Stimulated activated naive CD4-positive, alpha-beta T cell treated with Interleukin-2 at 50 U/mL for 16 hours (primary cell): ENCODE results near the gene KRT26.
"Not testable (repeated sequence)": the region's sequence is repeated elsewhere in the genome, so short reads cannot be mapped to it uniquely, and the experiment has no call there.

Experiments used
- DNase-seq: peaks from one replicate; lab custom pipeline; 2025; lab: John Stamatoyannopoulos, UW

Gene KRT26

DNA sequence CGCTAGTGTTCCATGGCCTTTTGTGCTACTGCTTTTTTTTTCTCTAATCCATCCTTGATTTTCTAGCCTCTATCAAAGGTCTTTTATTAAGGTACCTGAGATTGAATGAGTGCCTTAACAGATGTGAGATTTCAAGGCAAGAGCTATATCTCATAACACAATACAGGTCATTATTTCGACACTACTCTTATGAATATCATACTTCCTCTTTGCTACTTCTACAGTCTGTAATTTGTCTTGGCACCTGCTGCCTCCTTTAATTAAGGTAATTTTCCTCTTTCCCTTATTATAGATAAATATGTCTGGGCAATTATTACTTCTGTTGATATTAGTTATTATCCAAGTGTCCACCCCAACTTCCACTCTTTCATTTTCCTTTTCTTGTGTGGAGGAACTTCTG lies 22.5 kb upstream of the KRT26 start:
- no peak for DNase-seq

GRCh38 chr17:40793832-40794231 lies 21.8 kb upstream of the KRT26 start:
- DNase-seq = no peak

DNA sequence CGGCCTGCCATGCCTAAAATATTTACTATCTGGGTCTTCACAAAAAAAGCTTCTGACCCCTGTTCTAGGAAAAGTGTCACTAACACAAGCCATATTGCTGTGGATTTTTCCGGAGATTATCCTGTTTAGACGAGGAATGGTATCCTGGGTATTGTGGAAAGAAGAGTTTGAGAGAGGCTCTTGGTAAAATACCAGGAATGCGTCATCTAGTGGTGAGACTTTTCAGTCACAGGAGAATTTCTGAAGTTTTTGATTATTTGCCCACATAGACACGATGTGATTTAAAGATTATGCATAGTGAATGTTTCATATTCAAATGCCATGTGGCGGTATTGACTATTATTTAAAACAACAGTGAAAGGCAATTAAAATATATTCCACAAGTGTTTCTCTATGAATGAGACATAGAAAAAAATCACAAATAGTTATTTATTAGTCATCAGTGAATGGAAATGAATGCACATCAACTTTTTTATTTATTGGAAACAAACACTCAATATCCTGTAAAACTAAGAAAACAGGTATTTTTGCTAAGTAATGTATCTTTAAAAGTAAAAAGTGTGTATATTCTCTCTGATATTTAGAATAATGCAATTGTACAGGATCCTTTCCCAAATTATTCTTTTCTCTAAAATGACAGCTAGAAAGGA lies 19.9 kb upstream of the KRT26 start:
- DNase-seq = no peak

- no peak for DNase-seq
These were observed 19.1 kb upstream of the KRT26 start for GRCh38 chr17:40791111-40791510.

DNA sequence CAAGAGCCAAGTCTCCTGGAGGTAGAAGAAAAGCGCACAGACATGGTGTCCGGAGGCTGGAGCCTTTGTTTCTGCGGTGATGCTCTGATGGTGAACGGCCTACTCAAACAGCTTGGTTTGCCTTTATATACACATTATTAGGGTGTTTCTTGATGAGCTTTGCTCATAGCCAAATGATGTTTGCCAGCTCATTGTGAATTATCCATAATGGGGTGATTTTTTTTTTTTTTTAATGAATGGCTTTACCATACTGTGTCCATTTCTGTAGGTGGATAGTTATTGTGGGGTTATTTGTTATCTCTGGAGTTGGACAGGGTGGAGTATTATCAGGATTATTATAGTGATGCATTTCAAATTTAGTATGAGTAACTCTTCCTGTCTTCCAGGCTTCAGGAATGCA lies 10.4 kb upstream of the KRT26 start, which contains the start of gene KRT27:
KRT27 (minus strand) TSS at position 101 of the 400 bp plus-strand sequence; CDS start at position 44, 57 bp downstream.
- DNase-seq = no peak

- DNase-seq = no peak
These were observed 7.3 kb upstream of the KRT26 start for GRCh38 chr17:40779181-40779909.

DNA sequence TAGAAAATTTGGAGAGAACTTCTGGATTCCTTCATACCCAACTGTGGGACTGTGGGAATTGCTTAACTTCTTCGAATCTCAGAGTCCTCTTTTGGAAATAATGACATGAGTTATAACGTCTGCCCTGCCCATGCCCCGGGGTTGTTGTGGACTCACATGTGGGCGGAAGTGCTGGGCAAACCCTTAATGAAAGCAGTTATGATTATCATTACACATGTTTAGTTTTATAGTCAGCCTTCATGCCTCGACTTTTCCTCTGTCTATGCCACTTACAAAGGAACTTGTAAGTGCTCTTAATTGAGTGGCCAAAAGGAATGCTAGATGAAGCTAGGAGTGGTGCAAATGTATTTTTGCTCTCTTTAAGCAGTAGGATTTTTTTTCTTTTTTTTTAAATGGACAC lies 6.5 kb upstream of the KRT26 start:
- DNase-seq = no peak

GRCh38 chr17:40777971-40778370 lies 6.0 kb upstream of the KRT26 start:
- no peak for DNase-seq

- no peak for DNase-seq
These were observed 5.5 kb upstream of the KRT26 start for GRCh38 chr17:40777459-40777858.

GRCh38 chr17:40775945-40776344 lies 3.9 kb upstream of the KRT26 start:
- DNase-seq = no peak

DNA sequence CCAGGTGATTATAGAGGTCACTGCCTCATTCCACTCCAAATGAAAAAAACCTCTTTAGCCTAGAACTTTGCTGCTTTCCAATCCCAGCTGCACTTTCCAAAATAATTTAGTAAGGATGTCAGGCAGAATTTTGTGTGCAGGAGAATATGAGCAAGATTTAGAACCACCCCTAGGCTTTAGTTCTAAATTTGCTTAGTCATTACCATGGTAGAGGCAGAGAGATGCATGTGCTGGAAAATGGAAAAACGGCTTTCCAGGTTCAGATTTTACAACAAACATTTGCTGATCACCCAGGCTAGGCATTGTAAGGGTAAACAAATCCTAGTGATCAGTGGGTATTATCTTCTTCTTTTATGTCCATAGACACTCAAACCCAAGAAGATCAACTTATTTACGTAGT lies 6.3 kb downstream of the KRT26 start:
- no peak for DNase-seq

DNA sequence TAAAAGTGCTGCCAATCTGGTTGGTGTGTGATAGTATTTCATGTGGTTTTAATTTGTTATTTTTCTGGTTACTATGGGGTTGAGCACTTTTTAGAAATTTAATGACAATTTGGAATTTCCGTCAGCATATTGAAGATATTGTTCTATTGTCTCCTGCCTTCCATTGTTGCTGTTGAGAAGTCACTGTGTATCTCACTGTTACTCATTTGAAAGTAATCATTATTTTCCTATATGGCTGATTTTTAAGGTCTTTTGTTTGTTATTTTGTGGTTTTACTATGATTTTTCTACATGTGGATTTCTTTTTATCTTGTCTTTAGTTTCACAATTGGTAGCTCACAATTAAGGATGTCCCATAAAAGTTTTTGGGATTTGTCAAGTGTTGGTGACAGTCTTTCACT lies 8.2 kb downstream of the KRT26 start:
- no peak for DNase-seq

GRCh38 chr17:40760105-40761016 lies 11.6 kb downstream of the KRT26 start:
- no peak for DNase-seq

DNA sequence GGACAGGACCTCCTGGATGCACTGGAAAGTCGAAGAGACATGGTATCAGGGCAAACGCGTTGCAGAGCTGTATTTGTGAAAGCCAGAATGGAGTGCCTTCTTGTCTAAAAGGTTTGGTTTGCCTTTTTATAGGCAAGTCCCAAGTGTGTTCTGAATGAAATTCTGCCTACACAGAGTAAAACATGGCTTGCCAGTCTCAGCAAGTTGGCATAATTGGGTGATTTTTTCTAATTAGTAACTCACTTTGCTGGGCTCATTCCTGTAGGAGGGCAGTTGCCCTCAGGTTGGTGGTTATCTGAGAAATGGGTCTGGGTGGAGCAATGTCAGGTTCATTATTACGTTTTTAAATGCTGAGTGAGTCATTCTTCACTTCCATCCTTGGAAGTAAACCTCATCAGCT lies 16.8 kb downstream of the KRT26 start, which contains the start of gene KRT25:
KRT25 (minus strand) TSS at position 101 of the 400 bp plus-strand sequence; CDS start at position 41, 60 bp downstream.
- DNase-seq = no peak

DNA sequence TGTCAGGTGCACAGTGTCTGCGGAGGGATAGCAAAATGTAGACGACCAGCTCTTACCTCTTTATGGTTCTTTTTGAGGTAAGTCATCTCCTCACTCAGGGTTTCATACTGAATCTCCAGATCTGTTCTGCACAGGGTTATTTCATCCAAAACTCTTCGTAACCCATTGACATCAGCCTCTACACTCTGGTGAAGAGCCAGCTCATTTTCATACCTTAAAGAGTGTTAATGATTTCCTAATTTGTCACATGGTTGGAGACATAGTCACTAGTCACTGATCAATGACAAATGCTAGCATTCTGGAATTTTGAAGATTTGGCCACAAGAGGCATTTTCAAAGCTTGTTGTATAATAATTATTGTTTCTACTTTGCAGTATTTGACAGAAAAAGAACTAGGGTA lies 18.2 kb downstream of the KRT26 start:
- no peak for DNase-seq

DNA sequence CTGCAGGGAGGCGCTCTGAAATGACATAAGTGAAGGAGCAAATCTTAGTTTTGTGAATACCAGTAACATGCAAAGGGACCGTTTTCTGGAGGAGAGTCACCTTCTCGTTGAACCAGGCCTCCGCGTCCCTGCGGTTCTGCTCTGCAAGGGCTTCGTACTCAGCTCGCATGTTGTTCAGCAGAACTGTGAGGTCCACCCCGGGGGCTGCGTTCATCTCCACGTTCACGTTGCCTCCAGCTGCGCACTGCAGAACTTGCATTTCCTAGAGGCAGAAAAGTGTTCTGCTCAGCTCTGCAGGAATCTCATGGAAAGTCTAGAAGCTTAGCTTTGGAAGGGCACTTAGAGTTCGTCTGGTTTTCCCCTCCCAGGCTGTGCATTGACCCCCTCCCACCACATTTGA lies 20.9 kb downstream of the KRT26 start:
- no peak for DNase-seq

DNA sequence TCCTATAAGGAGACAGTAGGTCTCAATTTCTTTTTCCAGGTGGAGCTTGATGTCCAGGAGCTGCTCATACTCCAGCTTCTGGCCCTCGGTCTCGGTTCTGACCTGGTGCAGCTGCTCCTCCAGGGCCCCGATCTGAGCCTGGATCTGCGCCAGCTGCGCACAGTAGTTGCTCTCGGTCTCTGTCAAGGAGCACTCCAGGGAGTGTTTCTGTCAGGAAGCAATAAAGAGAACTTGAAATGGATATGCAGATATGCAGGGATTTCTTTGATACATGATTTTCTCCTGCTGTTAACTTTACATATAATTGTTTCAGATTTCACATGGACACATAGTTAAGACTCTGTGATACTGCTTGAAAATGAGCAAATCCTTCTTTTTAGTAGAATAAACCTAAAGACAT lies 21.6 kb downstream of the KRT26 start:
- no peak for DNase-seq

DNA sequence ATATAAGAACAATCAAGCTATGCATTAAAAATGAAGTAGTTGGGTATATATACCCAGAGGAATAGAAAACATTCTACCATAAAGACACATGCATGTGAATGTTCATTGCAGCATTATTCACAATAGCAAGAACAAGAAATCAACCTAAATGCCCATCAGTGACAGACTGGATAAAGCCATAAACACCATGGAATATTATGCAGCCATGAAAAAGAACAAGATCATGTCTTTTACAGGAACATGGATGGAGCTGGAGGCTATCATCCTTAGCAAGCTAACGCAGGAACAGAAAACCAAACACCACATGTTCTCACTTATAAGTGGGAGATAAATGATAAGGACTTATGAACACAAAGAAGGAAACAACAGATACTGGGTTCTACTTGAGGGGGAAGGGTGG lies 23.3 kb downstream of the KRT26 start:
- DNase-seq = not testable (repeated sequence)

GRCh38 chr17:40738553-40738952 lies 33.4 kb downstream of the KRT26 start:
- no peak for DNase-seq

- no peak for DNase-seq
These were observed 37.0 kb downstream of the KRT26 start for GRCh38 chr17:40735016-40735415.

DNA sequence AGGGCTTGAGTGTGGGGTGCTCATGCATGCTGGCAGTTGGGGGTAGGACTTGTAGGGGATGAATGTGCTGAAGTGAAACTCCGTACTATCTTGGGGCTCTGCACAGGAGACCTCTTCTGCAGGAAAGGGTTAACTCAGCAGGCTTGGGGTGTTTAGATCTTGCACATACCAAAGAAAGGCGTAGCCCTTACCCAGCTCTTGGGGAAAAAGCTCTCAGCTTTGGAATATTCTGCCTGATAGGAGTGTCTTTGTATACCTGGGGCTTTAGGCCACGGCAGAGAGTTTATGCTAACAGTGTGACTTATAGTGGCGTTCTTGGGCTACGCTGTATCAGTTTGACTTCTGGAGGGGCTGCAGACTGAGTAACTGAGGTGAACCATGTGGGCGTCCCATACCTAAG lies 38.0 kb downstream of the KRT26 start:
- DNase-seq = no peak

GRCh38 chr17:40730970-40731369 lies 41.0 kb downstream of the KRT26 start:
- no peak for DNase-seq
